HEK293T (cell line): Measurements from ENCODE around the gene SOX12.

Source experiments
- CTCF ChIA-PET: fragments of 350-600 bp; formaldehyde crosslinking; extraction: SDS; loops from one replicate; lab custom pipeline; 2021; ENCODE audit warnings: antibody characterized with exemption, inconsistent platforms; lab: Yijun Ruan, JAX
- POLR2A ChIA-PET: fragments of 350-600 bp; formaldehyde crosslinking; extraction: SDS; loops from one replicate; lab custom pipeline; 2020; ENCODE audit warnings: antibody characterized with exemption, inconsistent platforms; lab: Yijun Ruan, JAX
- DNase-seq: peaks from one replicate; pipeline ENCODE4 v3.0.0; 2012; ENCODE audit warnings: mixed read lengths; ENCODE audit errors: extremely low spot score
- ARNT ChIP-seq: fragments of 450-650 bp; IDR thresholded peaks from 2 replicates; pipeline ENCODE4 v1.6.1; 2017; ENCODE audit warnings: mild to moderate bottlenecking
- BHLHE40 ChIP-seq: fragments of 450-650 bp; IDR thresholded peaks from 2 replicates; pipeline ENCODE4 v1.6.1; 2016; ENCODE audit warnings: mild to moderate bottlenecking, moderate library complexity, borderline replicate concordance
- CTBP1 ChIP-seq: fragments of 450-650 bp; IDR thresholded peaks from 2 replicates; pipeline ENCODE4 v1.6.1; 2016; ENCODE audit warnings: borderline replicate concordance
- ELF4 ChIP-seq: fragments of 450-650 bp; IDR thresholded peaks from 2 replicates; pipeline ENCODE4 v1.6.1; 2017; ENCODE audit warnings: antibody characterized with exemption
- FOXA1 ChIP-seq: fragments of 450-650 bp; IDR thresholded peaks from 2 replicates; pipeline ENCODE4 v1.6.1; 2016; ENCODE audit warnings: mild to moderate bottlenecking
- FOXK2 ChIP-seq: fragments of 450-650 bp; IDR thresholded peaks from 2 replicates; pipeline ENCODE4 v1.6.1; 2016; ENCODE audit warnings: mild to moderate bottlenecking
- FOXM1 ChIP-seq: fragments of 450-650 bp; IDR thresholded peaks from 2 replicates; pipeline ENCODE4 v1.6.1; 2017; ENCODE audit warnings: mild to moderate bottlenecking, borderline replicate concordance
- HDGF ChIP-seq: fragments of 450-650 bp; IDR thresholded peaks from 2 replicates; pipeline ENCODE4 v1.6.1; 2017; ENCODE audit warnings: antibody characterized with exemption, borderline replicate concordance
- L3MBTL2 ChIP-seq: fragments of 450-650 bp; conservative IDR thresholded peaks from 2 replicates; pipeline ENCODE4 v1.6.1; 2016; ENCODE audit warnings: mild to moderate bottlenecking
- LEF1 ChIP-seq: fragments of 450-650 bp; IDR thresholded peaks from 2 replicates; pipeline ENCODE4 v1.6.1; 2017; ENCODE audit warnings: mild to moderate bottlenecking, borderline replicate concordance
- NFRKB ChIP-seq: fragments of 450-650 bp; IDR thresholded peaks from 2 replicates; pipeline ENCODE4 v1.6.1; 2016; ENCODE audit warnings: mild to moderate bottlenecking, moderate library complexity
- SP1 ChIP-seq: fragments of 450-650 bp; IDR thresholded peaks from 2 replicates; pipeline ENCODE4 v1.6.1; 2017
- SUZ12 ChIP-seq: fragments of 450-650 bp; IDR thresholded peaks from 2 replicates; pipeline ENCODE4 v1.6.1; 2016; ENCODE audit warnings: mild to moderate bottlenecking
- TARDBP ChIP-seq: fragments of 450-650 bp; IDR thresholded peaks from 2 replicates; pipeline ENCODE4 v1.6.1; 2016
- ZNF384 ChIP-seq: fragments of 450-650 bp; IDR thresholded peaks from 2 replicates; pipeline ENCODE4 v1.6.1; 2016
- TF ChIP-seq, protein P1 (sequence below): fragments of 450-650 bp; IDR thresholded peaks from 2 replicates; pipeline ENCODE4 v1.6.1; 2016

The SOX12 gene

GRCh38 chr20:327186-328026 is 2.1 kb downstream of the SOX12 start:
- TF ChIP-seq ZNF384 (no peak), CTBP1 (peak; percentile 41; the same call in 1 of the 2 replicates), FOXK2 (no peak), TARDBP (no peak), FOXM1 (peak; percentile 52; the same call in 1 of the 2 replicates), HDGF (no peak), LEF1 (no peak), L3MBTL2 (peak; percentile 45)
- TF ChIP-seq, protein P1, sequence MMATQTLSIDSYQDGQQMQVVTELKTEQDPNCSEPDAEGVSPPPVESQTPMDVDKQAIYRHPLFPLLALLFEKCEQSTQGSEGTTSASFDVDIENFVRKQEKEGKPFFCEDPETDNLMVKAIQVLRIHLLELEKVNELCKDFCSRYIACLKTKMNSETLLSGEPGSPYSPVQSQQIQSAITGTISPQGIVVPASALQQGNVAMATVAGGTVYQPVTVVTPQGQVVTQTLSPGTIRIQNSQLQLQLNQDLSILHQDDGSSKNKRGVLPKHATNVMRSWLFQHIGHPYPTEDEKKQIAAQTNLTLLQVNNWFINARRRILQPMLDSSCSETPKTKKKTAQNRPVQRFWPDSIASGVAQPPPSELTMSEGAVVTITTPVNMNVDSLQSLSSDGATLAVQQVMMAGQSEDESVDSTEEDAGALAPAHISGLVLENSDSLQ = no peak
- CTCF ChIA-PET = no interaction called here
- POLR2A ChIA-PET = interaction anchor here (1.4 to 8.0 kb wide), 2 partner anchors 27 to 28 kb away, joined by 6 to 73 read pairs; no protein-coding TSS in a partner anchor
- DNase-seq = peak; percentile 83

GRCh38 chr20:328027-328974 is 2.9 kb downstream of the SOX12 start:
- CTCF ChIA-PET = no interaction called here
- no peak for TF ChIP-seq SP1
- TF ChIP-seq, protein P1 = no peak
- TF ChIP-seq L3MBTL2 = no peak
- no peak for TF ChIP-seq FOXA1
- no peak for TF ChIP-seq ARNT
- no peak for TF ChIP-seq ELF4
- TF ChIP-seq CTBP1 = no peak
- TF ChIP-seq BHLHE40 = no peak
- TF ChIP-seq ZNF384 = no peak
- no peak for TF ChIP-seq SUZ12

GRCh38 chr20:328975-329695 is 3.8 kb downstream of the SOX12 start:
- TF ChIP-seq NFRKB (no peak), FOXA1 (no peak), SP1 (no peak), CTBP1 (no peak), SUZ12 (no peak), FOXK2 (no peak), HDGF (no peak), ARNT (no peak), ZNF384 (no peak), LEF1 (no peak), BHLHE40 (no peak), ELF4 (no peak), FOXM1 (no peak), TARDBP (no peak), L3MBTL2 (no peak)
- TF ChIP-seq, protein P1 = no peak
- CTCF ChIA-PET = interaction anchor here (0.8 to 2.8 kb wide), 2 partner anchors 17 to 110 kb away, joined by 3 to 24 read pairs; partner anchors contain the start of gene NRSN2
- POLR2A ChIA-PET = interaction anchor here (0.5 to 4.1 kb wide), 7 partner anchors 9 to 32 kb away, joined by 3 to 29 read pairs (median 5); partner anchors contain the start of genes NRSN2 and ZCCHC3
- DNase-seq = no peak

More at GRCh38 chr20:328027-328974, 2.9 kb downstream of the SOX12 start:
- DNase-seq = no peak
- POLR2A ChIA-PET = interaction anchor here (1.0 to 4.1 kb wide), 4 partner anchors 18 to 31 kb away, joined by 3 to 29 read pairs (median 5); partner anchors contain the start of genes NRSN2 and ZCCHC3

- CTCF ChIA-PET = interaction anchor here (0.8 to 2.8 kb wide), 4 partner anchors 16 to 110 kb away, joined by 3 to 24 read pairs (median 6); partner anchors contain the start of gene NRSN2
- POLR2A ChIA-PET = interaction anchor here (0.9 to 4.1 kb wide), 5 partner anchors 8 to 64 kb away, joined by 4 to 29 read pairs (median 5); partner anchors contain the start of genes NRSN2 and ZCCHC3
- no peak for DNase-seq
- TF ChIP-seq L3MBTL2 (no peak), HDGF (no peak), FOXM1 (no peak), FOXA1 (no peak), ZNF384 (no peak), TARDBP (no peak), SP1 (no peak), LEF1 (no peak), NFRKB (no peak), ELF4 (no peak), SUZ12 (no peak), FOXK2 (no peak), ARNT (no peak), CTBP1 (no peak), BHLHE40 (no peak)
- TF ChIP-seq, protein P1 = no peak
Observed at GRCh38 chr20:329851-330232, 4.5 kb downstream of the SOX12 start.
